Caco-2 (cell line): ENCODE data around the gene CCDC97. TPM values are rescaled to one million over a fixed set of nuclear protein-coding genes. Genes with fewer than 3 reads are reported as not detected.

Experiments used
- BruUV-seq: library from RNA; stranded (reverse); fragments of 400-500 nt; replicated peaks from 2 replicates; lab custom pipeline; 2021; lab: Mats Ljungman, UMichigan
- CTCF ChIA-PET: fragments of 300-600 bp; sonication (Branson Sonifier 250); formaldehyde crosslinking; loops from one replicate; lab custom pipeline; 2022; ENCODE audit warnings: antibody characterized with exemption; lab: Charles Lee
- POLR2A ChIA-PET: fragments of 300-600 bp; sonication (Branson Sonifier 250); formaldehyde crosslinking; loops from one replicate; lab custom pipeline; 2022; ENCODE audit warnings: antibody characterized with exemption; lab: Charles Lee
- DNase-seq, 2 experiments: peaks; one replicate each; pipeline versions ENCODE4 v3.0.0 to v3.0.0-alpha.2; 2020 to 2022
- H3K27me3 ChIP-seq: replicated peaks from 2 replicates; pipeline ENCODE4 v1.6.0; 2011; ENCODE audit warnings: low read length; ENCODE audit not compliant: control insufficient read depth, insufficient read depth
- H3K36me3 ChIP-seq: 2 replicates; pipeline ENCODE4 v1.5.1; 2011; ENCODE audit warnings: low read length; ENCODE audit not compliant: control insufficient read depth, insufficient read depth
- H3K4me1 ChIP-seq: fragments of 250-450 bp; sonication (Bioruptor Pico); 2 replicates; pipeline ENCODE4 v1.5.1; 2020; ENCODE audit warnings: mild to moderate bottlenecking
- H3K4me3 ChIP-seq: 2 replicates; pipeline ENCODE4 v1.5.1; 2011; ENCODE audit warnings: low read depth, mild to moderate bottlenecking, control low read depth, low read length
- H3K9me3 ChIP-seq: fragments of 250-450 bp; sonication (Bioruptor Pico); 2 replicates; pipeline ENCODE4 v1.5.1; 2020; ENCODE audit warnings: mild to moderate bottlenecking, moderate library complexity
- H3K27ac Mint-ChIP-seq: one replicate; pipeline ENCODE4 v1.8.0; 2022; ENCODE audit warnings: mixed read lengths; ENCODE audit not compliant: unreplicated experiment
- H3K27me3 Mint-ChIP-seq: one replicate; pipeline ENCODE4 v1.8.0; 2022; ENCODE audit warnings: mixed read lengths; ENCODE audit not compliant: insufficient read depth, unreplicated experiment
- H3K36me3 Mint-ChIP-seq: one replicate; pipeline ENCODE4 v1.8.0; 2022; ENCODE audit warnings: mild to moderate bottlenecking, mixed read lengths; ENCODE audit not compliant: insufficient read depth, unreplicated experiment
- H3K4me1 Mint-ChIP-seq: one replicate; pipeline ENCODE4 v1.8.0; 2022; ENCODE audit warnings: low read depth, mixed read lengths; ENCODE audit not compliant: unreplicated experiment
- H3K4me3 Mint-ChIP-seq: one replicate; pipeline ENCODE4 v1.8.0; 2022; ENCODE audit warnings: mild to moderate bottlenecking, moderate library complexity, mixed read lengths; ENCODE audit not compliant: unreplicated experiment
- H3K9me3 Mint-ChIP-seq: one replicate; pipeline ENCODE4 v1.8.0; 2022; ENCODE audit warnings: mixed read lengths; ENCODE audit not compliant: unreplicated experiment
- CTCF ChIP-seq, 2 experiments: fragments of 200-600 bp in 1 of 2; IDR thresholded peaks; 1 replicate in 1 of 2; 2 replicates in 1 of 2; pipeline versions ENCODE4 v1.5.1 to v1.8.0; 2011 to 2022; ENCODE audit warnings: antibody characterized with exemption in 1 of 2, control low read depth in 1 of 2, inconsistent platforms in 1 of 2, low read depth in 1 of 2, low read length in 1 of 2, mild to moderate bottlenecking in 1 of 2, moderate library complexity in 1 of 2; ENCODE audit not compliant: insufficient read depth in 1 of 2, severe bottlenecking in 1 of 2, unreplicated experiment in 1 of 2
- intact Hi-C: fragments of 100-400 bp; cut with micrococcal nuclease; formaldehyde crosslinking; loops from one replicate; pipeline ENCODE4 v1.10.0; 2022; ENCODE audit not compliant: unreplicated experiment
- total RNA-seq: library from RNA; stranded (reverse); gene quantifications from 2 replicates; pipeline ENCODE4 v1.2.3, GENCODE V29; 2022

The CCDC97 gene
- total RNA-seq, 1 experiment from 2014 or later, result 47.1 TPM

- intact Hi-C loops, result loop anchor here (1.0 kb wide), 2 partner anchors 12 to 43 kb away; partner anchors contain the start of gene CCDC97
These were observed 42.9 kb downstream of the CCDC97 start for GRCh38 chr19:41352609-41353465.

GRCh38 chr19:41353466-41354342, 43.7 kb downstream of the CCDC97 start, which contains the start of gene TGFB1:
TSS of gene TGFB1 (minus strand) at chr19:41353922. CDS start at chr19:41353044, 878 bp downstream.
- CTCF ChIA-PET, result interaction anchor here (0.6 to 2.2 kb wide), 6 partner anchors 10 to 89 kb away, joined by 3 to 31 read pairs (median 4); partner anchors contain the start of genes B9D2 and HNRNPUL1
- peaks cover 11% of the 10 kb centered on the region for H3K27me3 Mint-ChIP-seq
- peak; percentile 77 to 87 for DNase-seq
- peak within 1 kb of the TSS; percentile 73 for H3K4me3 ChIP-seq
- BruUV-seq, result TSS peak; percentile 82
- no peaks in the 10 kb centered on the region; the same call in 1 of the 2 replicates for H3K27me3 ChIP-seq
- POLR2A ChIA-PET, result interaction anchor here (0.7 to 2.0 kb wide), 2 partner anchors 10 to 12 kb away, joined by 8 to 17 read pairs; partner anchors contain the start of gene B9D2
- peaks cover 4% of the 10 kb centered on the region; the same call in 1 of the 2 replicates for H3K4me1 ChIP-seq
- H3K4me1 Mint-ChIP-seq, result peaks cover 24% of the 10 kb centered on the region
- peak within 1 kb of the TSS; percentile 83 for H3K4me3 Mint-ChIP-seq
- H3K36me3 ChIP-seq, result no peaks in the 10 kb centered on the region
- intact Hi-C loops, result loop anchor here (1.0 kb wide), 2 partner anchors 10 to 43 kb away; partner anchors contain the start of gene CCDC97
- H3K9me3 Mint-ChIP-seq, result no peaks in the 10 kb centered on the region
- H3K27ac Mint-ChIP-seq, result peak within 1 kb of the TSS; percentile 23
- peaks cover 16% of the 10 kb centered on the region for H3K36me3 Mint-ChIP-seq
- TF ChIP-seq CTCF (IDR thresholded peaks at IDR 0.05; ENCODE audit: insufficient read depth in 1 of 2, low read depth in 1 of 2, low read length in 1 of 2, severe bottlenecking in 1 of 2, unreplicated experiment in 1 of 2), result peak; percentile 96
- H3K9me3 ChIP-seq, result no peaks in the 10 kb centered on the region

More at GRCh38 chr19:41352609-41353465, 42.9 kb downstream of the CCDC97 start:
- CTCF ChIA-PET, result interaction anchor here (0.6 to 2.2 kb wide), 18 partner anchors 11 to 450 kb away, joined by 3 to 31 read pairs (median 4); partner anchors contain the start of genes B9D2 and HNRNPUL1
- Histone ChIP-seq H3K4me3 (peak overlapping the region; percentile 73), H3K36me3 (no peaks in the 10 kb centered on the region), H3K9me3 (no peaks in the 10 kb centered on the region), H3K27me3 (no peaks in the 10 kb centered on the region; the same call in 1 of the 2 replicates), H3K4me1 (peaks cover 4% of the 10 kb centered on the region; the same call in 1 of the 2 replicates)
- peak; percentile 70 to 86 for TF ChIP-seq CTCF (IDR thresholded peaks at IDR 0.05; ENCODE audit: insufficient read depth in 1 of 2, low read depth in 1 of 2, low read length in 1 of 2, severe bottlenecking in 1 of 2, unreplicated experiment in 1 of 2)
- Mint-ChIP-seq H3K27me3 (peaks cover 11% of the 10 kb centered on the region), H3K4me3 (peak overlapping the region; percentile 83), H3K27ac (peak overlapping the region; percentile 21), H3K9me3 (no peaks in the 10 kb centered on the region), H3K4me1 (peaks cover 24% of the 10 kb centered on the region), H3K36me3 (peaks cover 16% of the 10 kb centered on the region)
- POLR2A ChIA-PET, result interaction anchor here (0.6 to 2.0 kb wide), 5 partner anchors 11 to 149 kb away, joined by 3 to 17 read pairs (median 5); partner anchors contain the start of gene B9D2
- no TSS peak for BruUV-seq
- peak; percentile 64 to 83 for DNase-seq
